ENCODE data around the gene MYL10.

DNA sequence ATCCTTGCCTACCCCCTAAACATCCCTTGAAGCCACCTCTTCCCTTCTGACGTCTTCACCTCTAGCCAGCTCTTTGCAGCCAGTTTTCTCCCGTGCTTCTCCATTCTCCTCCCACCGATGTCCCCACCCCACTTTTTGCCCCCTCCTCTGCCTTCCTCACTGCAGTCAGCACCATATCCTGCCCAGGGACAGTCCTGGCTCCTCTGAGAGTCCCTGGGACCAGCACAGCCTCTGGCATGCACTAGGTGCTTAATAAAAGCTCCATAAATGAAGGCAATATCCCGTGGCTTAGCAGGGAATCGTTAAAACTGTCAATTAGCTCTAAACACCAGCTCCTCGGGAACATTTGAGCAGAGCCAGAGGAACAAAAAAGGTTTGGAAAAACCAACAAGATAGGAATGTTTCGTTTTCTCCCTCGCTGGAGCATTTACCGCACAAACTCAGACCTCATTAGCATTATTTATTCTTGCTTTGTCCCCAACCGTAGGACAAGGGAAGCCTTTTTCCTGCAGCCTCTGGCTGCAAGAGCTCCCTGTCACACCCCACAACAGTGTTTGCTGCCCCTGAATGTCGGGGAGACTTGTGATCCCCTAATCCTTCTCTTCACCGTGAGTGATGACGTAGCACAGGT is 16.1 kb downstream of the MYL10 start:
- TF ChIP-seq, protein P1, sequence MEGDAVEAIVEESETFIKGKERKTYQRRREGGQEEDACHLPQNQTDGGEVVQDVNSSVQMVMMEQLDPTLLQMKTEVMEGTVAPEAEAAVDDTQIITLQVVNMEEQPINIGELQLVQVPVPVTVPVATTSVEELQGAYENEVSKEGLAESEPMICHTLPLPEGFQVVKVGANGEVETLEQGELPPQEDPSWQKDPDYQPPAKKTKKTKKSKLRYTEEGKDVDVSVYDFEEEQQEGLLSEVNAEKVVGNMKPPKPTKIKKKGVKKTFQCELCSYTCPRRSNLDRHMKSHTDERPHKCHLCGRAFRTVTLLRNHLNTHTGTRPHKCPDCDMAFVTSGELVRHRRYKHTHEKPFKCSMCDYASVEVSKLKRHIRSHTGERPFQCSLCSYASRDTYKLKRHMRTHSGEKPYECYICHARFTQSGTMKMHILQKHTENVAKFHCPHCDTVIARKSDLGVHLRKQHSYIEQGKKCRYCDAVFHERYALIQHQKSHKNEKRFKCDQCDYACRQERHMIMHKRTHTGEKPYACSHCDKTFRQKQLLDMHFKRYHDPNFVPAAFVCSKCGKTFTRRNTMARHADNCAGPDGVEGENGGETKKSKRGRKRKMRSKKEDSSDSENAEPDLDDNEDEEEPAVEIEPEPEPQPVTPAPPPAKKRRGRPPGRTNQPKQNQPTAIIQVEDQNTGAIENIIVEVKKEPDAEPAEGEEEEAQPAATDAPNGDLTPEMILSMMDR (IDR thresholded peaks at IDR 0.05): no peak
- TF ChIP-seq POLR2A (IDR thresholded peaks at IDR 0.05): no peak
